PC-3 (cell line): Measurements from ENCODE around the gene YTHDF1. TPM values are rescaled to one million over a fixed set of nuclear protein-coding genes. Genes with fewer than 3 reads are reported as not detected.

Source experiments
- ATAC-seq: fragments of 200-7000 bp; cut with Tn5 transposase; 2 replicates; pipeline ENCODE4 v1.9.1; 2020; ENCODE audit warnings: mild to moderate bottlenecking, moderate library complexity
- BruUV-seq: library from RNA; stranded (reverse); fragments of 400-500 nt; replicated peaks from 2 replicates; lab custom pipeline; 2021; lab: Mats Ljungman, UMichigan
- CTCF ChIA-PET: fragments of 300-600 bp; sonication (Branson Sonifier 250); formaldehyde crosslinking; loops from one replicate; lab custom pipeline; 2022; ENCODE audit warnings: antibody characterized with exemption; lab: Charles Lee
- POLR2A ChIA-PET: fragments of 300-600 bp; sonication (Branson Sonifier 250); formaldehyde crosslinking; loops from one replicate; lab custom pipeline; 2022; ENCODE audit warnings: antibody characterized with exemption; ENCODE audit not compliant: unreplicated experiment; lab: Charles Lee
- DNase-seq: peaks from one replicate; pipeline ENCODE4 v3.0.0-alpha.2; 2015
- H2AFZ ChIP-seq: fragments of 300-600 bp; sonication (generic); 2 replicates; pipeline ENCODE4 v1.6.0; 2016; ENCODE audit warnings: antibody characterized with exemption, low read length
- H3F3A ChIP-seq: fragments of 300-600 bp; sonication (generic); one replicate; pipeline ENCODE4 v1.6.0; 2017; ENCODE audit warnings: antibody characterized with exemption, low read length, control low read depth, mild to moderate bottlenecking; ENCODE audit not compliant: unreplicated experiment
- H3K27ac ChIP-seq: fragments of 300-600 bp; sonication (generic); 2 replicates; pipeline ENCODE4 v1.5.1; 2016; ENCODE audit warnings: mild to moderate bottlenecking, low read length
- H3K27me3 ChIP-seq: fragments of 300-600 bp; sonication (generic); 2 replicates; pipeline ENCODE4 v1.6.1; 2016; ENCODE audit warnings: low read length, mixed read lengths
- H3K36me3 ChIP-seq: fragments of 300-600 bp; sonication (generic); 2 replicates; pipeline ENCODE4 v1.6.1; 2016; ENCODE audit warnings: low read depth, mixed run types, low read length, mixed read lengths
- H3K4me1 ChIP-seq: fragments of 300-600 bp; sonication (generic); 2 replicates; pipeline ENCODE4 v1.5.1; 2016; ENCODE audit warnings: low read length; ENCODE audit not compliant: insufficient read depth
- H3K4me2 ChIP-seq: fragments of 300-600 bp; sonication (generic); 2 replicates; pipeline ENCODE4 v1.6.0; 2016; ENCODE audit warnings: low read length
- H3K4me3 ChIP-seq: fragments of 300-600 bp; sonication (generic); 2 replicates; pipeline ENCODE4 v1.5.1; 2016; ENCODE audit warnings: mild to moderate bottlenecking, low read length, mixed read lengths
- H3K79me2 ChIP-seq: fragments of 300-600 bp; sonication (generic); 2 replicates; pipeline ENCODE4 v1.6.1; 2017; ENCODE audit warnings: low read length, mixed read lengths
- H3K9ac ChIP-seq: fragments of 300-600 bp; sonication (generic); 2 replicates; pipeline ENCODE4 v1.6.0; 2016; ENCODE audit warnings: mild to moderate bottlenecking, low read length
- H3K9me2 ChIP-seq: fragments of 300-600 bp; sonication (generic); replicated peaks from 2 replicates; pipeline ENCODE4 v1.6.1; 2016; ENCODE audit warnings: mixed run types, low read length, mixed read lengths
- H3K9me3 ChIP-seq: fragments of 300-600 bp; sonication (generic); 2 replicates; pipeline ENCODE4 v1.6.1; 2016; ENCODE audit warnings: low read length, mixed read lengths
- H4K20me1 ChIP-seq: fragments of 300-600 bp; sonication (generic); 2 replicates; pipeline ENCODE4 v1.6.1; 2016; ENCODE audit warnings: low read length, mixed read lengths
- CTCF ChIP-seq: fragments of 300-600 bp; sonication (generic); conservative IDR thresholded peaks from 2 replicates; pipeline ENCODE4 v1.5.1; 2017; ENCODE audit warnings: antibody characterized with exemption, low read depth, mild to moderate bottlenecking, low read length
- EZH2 ChIP-seq: fragments of 300-600 bp; sonication (generic); IDR thresholded peaks from one replicate; pipeline ENCODE4 v1.6.1; 2017; ENCODE audit warnings: antibody characterized with exemption, mild to moderate bottlenecking, low read length; ENCODE audit not compliant: unreplicated experiment
- EZH2phosphoT487 ChIP-seq: fragments of 300-600 bp; sonication (generic); IDR thresholded peaks from 2 replicates; pipeline ENCODE4 v1.6.1; 2018; ENCODE audit warnings: mild to moderate bottlenecking, antibody characterized with exemption, low read length, borderline replicate concordance
- intact Hi-C: fragments of 100-400 bp; cut with micrococcal nuclease; formaldehyde crosslinking; loops from 2 replicates; pipeline ENCODE4 v1.9.0; 2023
- total RNA-seq: library from RNA; depleted of rRNA; stranded (reverse); fragments of >200 nt; gene quantifications from 2 replicates; pipeline ENCODE4 v1.2.3, GENCODE V29; 2014

YTHDF1 gene
- total RNA-seq, 1 experiment from 2014 or later = 30.0 TPM

GRCh38 chr20:63218701-63219446, 2.9 kb upstream of the YTHDF1 start:
- POLR2A ChIA-PET = no interaction called here
- H2AFZ ChIP-seq = no peak overlapping the region
- no peaks in the 10 kb centered on the region for H3K27me3 ChIP-seq
- H3K4me2 ChIP-seq = no peak overlapping the region
- H3K36me3 ChIP-seq = peaks cover 6% of the 10 kb centered on the region; the same call in 1 of the 2 replicates
- H3K9me3 ChIP-seq = no peaks in the 10 kb centered on the region
- intact Hi-C loops = no loop called here
- peaks cover 19% of the 10 kb centered on the region for H3K4me1 ChIP-seq
- ATAC-seq (no peak), DNase-seq (no peak)
- no peak overlapping the region for H3K27ac ChIP-seq
- H3K4me3 ChIP-seq = no peak overlapping the region
- peaks cover 19% of the 10 kb centered on the region for H3K79me2 ChIP-seq
- no peaks in the 10 kb centered on the region for H3K9me2 ChIP-seq
- TF ChIP-seq EZH2 = no peak
- TF ChIP-seq CTCF = no peak; the same call in 1 of the 2 replicates
- TF ChIP-seq EZH2phosphoT487 = no peak
- BruUV-seq = no TSS peak
- CTCF ChIA-PET = interaction anchor here (0.7 kb wide), 1 partner anchor 883 kb away, joined by 3 read pairs; no protein-coding TSS in a partner anchor
- no peaks in the 10 kb centered on the region for H3F3A ChIP-seq
- no peak overlapping the region for H3K9ac ChIP-seq
- H4K20me1 ChIP-seq = peaks cover 15% of the 10 kb centered on the region

GRCh38 chr20:63217706-63218105, 1.8 kb upstream of the YTHDF1 start:
- Histone ChIP-seq H3K36me3 (peaks cover 15% of the 10 kb centered on the region), H4K20me1 (peaks cover 26% of the 10 kb centered on the region), H3F3A (no peaks in the 10 kb centered on the region), H3K27ac (no peak overlapping the region), H3K4me3 (no peak overlapping the region), H3K9me2 (no peaks in the 10 kb centered on the region), H2AFZ (no peak overlapping the region), H3K27me3 (no peaks in the 10 kb centered on the region), H3K9me3 (no peaks in the 10 kb centered on the region), H3K4me1 (peaks cover 28% of the 10 kb centered on the region), H3K79me2 (peaks cover 30% of the 10 kb centered on the region), H3K4me2 (no peak overlapping the region), H3K9ac (no peak overlapping the region)
- BruUV-seq = no TSS peak
- TF ChIP-seq EZH2 (no peak), EZH2phosphoT487 (no peak), CTCF (no peak)
- DNase-seq (no peak), ATAC-seq (no peak)
- CTCF ChIA-PET = interaction anchor here (0.7 kb wide), 1 partner anchor 28 kb away, joined by 3 read pairs; no protein-coding TSS in a partner anchor
- POLR2A ChIA-PET = no interaction called here
- intact Hi-C loops = no loop called here
